Omental fat pad (tissue), 4 donors: Measurements from ENCODE around the gene FAM89B. TPM values are rescaled to one million over a fixed set of nuclear protein-coding genes. Genes with fewer than 3 reads are reported as not detected.
A peak's percentile ranks its signal among the peaks of the same experiment; 100 is the strongest.

Source experiments
- ATAC-seq: fragments of 150-250 bp; one replicate; pipeline ENCODE4 v1.9.1; 2016; ENCODE audit warnings: mild to moderate bottlenecking, moderate library complexity; ENCODE audit not compliant: low FRiP score
- DNase-seq: peaks from one replicate; pipeline ENCODE4 v3.0.0-alpha.2; 2019; ENCODE audit warnings: low spot score
- total RNA-seq, 4 donors: library from RNA; depleted of rRNA; stranded (reverse); fragments of >200 nt; gene quantifications; one replicate each; pipeline ENCODE4 v1.1.0, GENCODE V29; 2016
- TF ChIP-seq, protein P1 (sequence below), 3 donors: fragments of 450-650 bp; IDR thresholded peaks; one replicate each; pipeline ENCODE4 v1.5.1; 2016 to 2017; ENCODE audit warnings: antibody characterized with exemption in 3 of 3, mild to moderate bottlenecking in 3 of 3, moderate library complexity in 2 of 3

Gene FAM89B
- total RNA-seq, 4 donors from 2014 or later = 29.1 to 37.4 (median 33.1) TPM

DNA sequence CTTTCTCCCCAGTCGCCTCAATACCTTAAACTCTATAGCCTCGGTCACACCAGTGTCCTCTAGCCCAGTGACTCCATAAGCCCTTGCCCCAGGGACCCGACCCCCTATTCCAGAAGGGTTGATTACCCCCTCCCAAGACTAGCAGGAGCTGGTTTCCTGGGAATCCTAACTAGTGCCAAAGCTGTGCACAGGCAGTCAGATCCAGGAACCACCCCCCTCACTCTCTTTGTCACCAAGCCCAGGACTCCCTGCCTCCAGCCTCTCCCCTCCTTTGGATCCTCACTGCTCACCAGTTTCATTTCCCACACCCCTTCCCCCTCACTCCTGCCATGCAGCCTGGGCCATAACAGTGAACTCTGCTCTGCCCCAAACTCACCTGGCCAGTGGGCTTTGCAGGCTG, 23.9 kb upstream of the FAM89B start:
- TF ChIP-seq, protein P1, sequence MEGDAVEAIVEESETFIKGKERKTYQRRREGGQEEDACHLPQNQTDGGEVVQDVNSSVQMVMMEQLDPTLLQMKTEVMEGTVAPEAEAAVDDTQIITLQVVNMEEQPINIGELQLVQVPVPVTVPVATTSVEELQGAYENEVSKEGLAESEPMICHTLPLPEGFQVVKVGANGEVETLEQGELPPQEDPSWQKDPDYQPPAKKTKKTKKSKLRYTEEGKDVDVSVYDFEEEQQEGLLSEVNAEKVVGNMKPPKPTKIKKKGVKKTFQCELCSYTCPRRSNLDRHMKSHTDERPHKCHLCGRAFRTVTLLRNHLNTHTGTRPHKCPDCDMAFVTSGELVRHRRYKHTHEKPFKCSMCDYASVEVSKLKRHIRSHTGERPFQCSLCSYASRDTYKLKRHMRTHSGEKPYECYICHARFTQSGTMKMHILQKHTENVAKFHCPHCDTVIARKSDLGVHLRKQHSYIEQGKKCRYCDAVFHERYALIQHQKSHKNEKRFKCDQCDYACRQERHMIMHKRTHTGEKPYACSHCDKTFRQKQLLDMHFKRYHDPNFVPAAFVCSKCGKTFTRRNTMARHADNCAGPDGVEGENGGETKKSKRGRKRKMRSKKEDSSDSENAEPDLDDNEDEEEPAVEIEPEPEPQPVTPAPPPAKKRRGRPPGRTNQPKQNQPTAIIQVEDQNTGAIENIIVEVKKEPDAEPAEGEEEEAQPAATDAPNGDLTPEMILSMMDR (IDR thresholded peaks at IDR 0.05) = no peak
- no peak for ATAC-seq
- no peak for DNase-seq

DNA sequence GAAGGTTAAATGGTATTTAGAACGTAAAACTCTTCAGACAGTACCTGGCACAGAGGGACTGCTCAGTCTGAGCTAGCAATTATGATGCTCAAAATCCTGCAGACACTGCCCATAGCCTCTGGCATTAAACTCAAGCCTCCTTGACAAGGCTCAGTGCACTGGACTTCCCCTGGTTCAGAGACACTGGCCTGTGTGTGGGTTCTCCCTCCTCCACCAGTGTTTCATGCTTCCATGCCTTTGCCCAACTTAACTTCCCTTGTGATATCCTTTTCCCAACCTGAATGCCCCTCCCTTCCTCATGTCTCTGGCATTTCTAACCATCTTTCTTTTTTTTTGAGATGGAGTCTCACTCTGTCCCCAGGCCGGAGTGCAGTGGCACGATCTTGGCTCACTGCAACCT, 23.2 kb upstream of the FAM89B start:
- TF ChIP-seq, protein P1 (IDR thresholded peaks at IDR 0.05) = no peak
- DNase-seq (no peak), ATAC-seq (no peak)

DNA sequence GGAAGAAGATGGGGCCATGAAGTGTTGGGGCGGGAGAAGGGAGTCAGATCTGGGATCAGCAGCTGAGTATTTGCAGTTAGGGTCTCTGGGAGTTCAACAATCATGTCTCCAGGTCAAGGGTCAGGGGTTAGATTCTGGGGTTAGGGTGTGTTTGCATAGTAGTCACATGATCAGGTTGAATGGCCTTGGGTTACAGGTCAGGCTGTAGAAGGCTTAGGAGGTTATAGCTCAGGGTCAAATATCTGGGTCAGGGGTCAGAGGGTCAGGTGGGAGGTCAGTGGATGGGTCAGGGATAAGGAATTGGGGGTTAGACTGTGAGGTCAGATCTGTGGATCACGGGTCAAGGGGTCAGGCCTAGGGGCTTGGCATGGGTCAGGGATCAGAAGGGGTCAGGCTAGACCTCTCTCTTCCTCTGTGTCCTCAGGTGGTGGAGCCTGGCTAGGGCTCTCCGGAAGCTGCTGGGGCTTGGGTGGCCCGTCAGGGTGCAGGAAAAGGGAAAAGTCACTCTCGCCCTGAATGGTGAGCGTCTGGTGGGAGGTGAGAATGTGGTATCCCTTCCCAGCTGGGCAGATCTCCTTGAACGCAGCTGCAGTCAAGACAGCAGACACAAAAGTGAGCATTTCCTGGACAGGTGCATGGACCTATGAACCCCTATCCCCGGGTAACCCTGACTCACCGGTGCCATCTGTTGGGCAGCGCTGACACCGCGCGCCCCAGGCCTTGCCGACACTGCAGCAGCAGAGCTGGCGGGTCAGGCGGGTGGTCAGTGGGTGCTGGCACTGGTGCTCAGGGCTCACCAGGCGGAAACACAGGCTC, 20.6 kb upstream of the FAM89B start:
- ATAC-seq (peak; percentile 37), DNase-seq (no peak)
- TF ChIP-seq, protein P1 (IDR thresholded peaks at IDR 0.05) = no peak

DNA sequence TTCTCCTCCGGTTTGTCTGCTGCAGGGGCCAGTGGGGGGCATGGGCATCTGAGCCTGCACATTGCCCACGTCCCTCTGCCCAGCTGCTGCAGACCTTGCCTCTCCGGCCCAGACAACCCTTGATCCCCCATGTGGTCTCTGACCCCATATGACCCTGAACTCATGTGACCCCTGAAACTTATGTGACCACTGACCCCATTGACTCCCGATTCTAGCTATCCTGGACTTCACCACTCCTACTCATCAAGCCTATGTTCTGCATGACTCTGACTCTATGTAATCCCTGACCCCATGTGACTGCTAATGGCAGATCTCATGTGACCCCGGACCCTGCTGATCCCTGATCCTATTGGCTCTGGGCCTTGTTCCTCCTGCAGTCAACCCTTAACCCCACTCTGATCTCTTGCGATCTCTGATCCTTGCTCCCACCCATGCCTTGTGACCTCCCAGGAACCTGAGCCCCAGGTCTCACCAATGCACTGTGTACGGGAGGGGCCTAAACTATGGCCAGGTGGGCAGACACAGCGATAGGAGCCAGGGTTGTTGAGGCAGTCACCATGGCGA, 19.9 kb upstream of the FAM89B start:
- no peak for ATAC-seq
- TF ChIP-seq, protein P1 (IDR thresholded peaks at IDR 0.05) = no peak
- no peak for DNase-seq

DNA sequence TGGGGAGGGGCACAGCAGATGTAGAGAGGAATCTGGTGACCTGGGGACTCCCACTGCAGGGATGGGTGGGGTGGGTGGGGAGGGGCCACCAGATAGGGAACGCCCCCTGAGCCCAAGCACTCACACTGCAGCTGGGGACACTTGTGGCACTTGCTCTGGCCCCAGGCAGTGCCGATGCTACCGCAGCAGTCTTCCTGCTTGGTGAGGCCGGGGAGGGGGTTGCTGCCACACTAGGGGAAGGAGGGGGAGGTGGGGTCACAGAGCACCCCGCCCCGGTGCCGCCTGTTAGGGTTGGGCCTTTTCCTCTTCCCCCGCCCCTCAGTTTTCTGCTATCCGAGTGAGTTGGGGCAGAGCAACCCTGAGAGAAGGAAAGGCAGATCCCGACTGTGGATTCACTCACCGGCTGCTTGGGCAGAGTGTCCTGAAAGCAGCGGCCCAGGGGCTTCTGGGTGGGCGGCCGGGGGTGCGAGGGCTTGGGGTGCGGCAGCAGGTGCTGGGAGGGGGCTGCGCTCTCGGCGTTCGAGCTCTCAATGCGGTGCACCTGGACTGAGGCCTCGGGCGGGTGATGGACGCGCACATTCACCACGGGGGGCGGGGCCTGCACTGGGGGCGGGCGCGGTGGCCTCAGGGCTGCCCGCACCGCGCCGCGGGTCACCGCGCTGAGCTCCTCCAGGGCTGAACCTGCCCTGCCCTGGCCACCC, 18.9 kb upstream of the FAM89B start:
- TF ChIP-seq, protein P1 (IDR thresholded peaks at IDR 0.05) = no peak
- no peak for ATAC-seq
- no peak for DNase-seq

DNA sequence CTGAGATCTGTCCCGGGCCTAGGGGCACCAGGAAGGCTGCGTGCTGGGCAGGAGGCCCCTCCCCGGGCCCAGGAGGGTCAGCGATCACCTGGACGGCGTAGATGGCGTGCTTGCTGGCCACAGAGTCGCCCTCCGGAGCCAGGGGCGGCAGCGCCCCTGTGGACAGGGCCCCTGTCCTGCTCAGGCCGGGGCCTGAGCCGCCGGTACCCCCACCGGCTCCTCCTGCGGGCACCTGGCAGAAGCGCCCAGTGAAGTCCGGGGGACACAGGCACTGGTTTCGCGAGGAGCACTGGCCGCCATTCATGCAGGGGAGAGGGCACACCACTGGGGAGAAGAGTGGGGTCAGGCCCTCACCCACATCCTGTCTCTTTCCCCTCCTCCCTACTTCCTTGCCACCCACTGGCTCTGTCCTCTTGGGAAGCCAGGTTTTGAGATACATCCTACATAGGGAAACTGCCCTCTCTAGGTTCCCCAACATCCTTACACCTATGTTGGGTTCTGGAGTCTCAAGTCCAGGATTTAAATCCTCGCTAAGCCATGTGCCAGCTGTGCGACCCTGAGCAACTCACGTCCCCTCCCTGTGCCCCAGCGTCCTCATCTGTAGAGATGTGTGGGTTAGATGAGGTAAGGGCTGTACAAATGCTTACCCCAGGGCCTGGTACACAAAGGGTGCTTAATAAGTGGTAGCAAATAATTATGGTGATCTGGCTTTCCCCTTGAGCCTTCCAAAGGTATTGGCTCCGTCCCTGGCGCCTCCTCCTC, 18.1 kb upstream of the FAM89B start:
- TF ChIP-seq, protein P1 (IDR thresholded peaks at IDR 0.05) = no peak
- no peak for ATAC-seq

More for the DNA sequence above, 18.1 kb upstream of the FAM89B start:
- no peak for DNase-seq
